ENCODE data around the gene NT5M.

DNA sequence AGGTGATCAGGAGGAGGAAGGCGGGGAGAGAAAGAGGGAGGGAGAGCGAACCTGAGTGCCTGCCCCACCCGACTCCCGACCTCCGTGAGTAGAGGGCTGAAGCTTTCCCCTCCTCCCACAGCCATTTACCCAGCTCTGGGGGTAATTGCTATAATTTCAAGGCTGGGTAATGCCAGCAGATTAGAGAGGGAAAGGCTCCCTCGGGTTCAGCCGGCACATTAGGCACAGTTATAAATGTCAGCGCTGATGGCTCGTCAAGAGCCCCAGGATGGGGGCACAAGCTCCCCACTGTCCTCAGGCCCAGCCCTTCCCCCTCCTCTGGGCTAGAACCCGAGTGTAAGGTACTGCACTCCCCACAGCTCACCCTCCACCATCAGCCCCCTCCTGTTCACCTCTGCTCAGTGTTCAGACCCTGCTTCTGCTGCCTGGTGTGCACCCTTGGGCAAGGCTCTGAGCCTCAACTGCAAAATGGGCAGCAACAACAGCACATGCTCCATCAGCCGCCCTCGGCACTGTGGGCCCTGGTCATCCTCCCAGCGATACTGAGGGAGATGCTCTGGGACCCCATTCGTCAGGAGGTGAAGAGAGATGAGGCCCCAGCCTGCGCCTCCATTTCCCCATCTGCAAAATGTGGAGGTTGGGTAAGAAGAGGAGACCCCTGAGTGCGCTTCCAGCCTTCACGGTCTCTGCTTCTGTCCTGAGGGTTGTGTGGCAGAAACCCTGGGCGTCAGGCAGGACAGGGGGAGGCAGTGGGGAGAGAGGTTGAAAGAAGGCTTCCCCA is 77.2 kb downstream of the NT5M start:
- TF ChIP-seq, protein P1, sequence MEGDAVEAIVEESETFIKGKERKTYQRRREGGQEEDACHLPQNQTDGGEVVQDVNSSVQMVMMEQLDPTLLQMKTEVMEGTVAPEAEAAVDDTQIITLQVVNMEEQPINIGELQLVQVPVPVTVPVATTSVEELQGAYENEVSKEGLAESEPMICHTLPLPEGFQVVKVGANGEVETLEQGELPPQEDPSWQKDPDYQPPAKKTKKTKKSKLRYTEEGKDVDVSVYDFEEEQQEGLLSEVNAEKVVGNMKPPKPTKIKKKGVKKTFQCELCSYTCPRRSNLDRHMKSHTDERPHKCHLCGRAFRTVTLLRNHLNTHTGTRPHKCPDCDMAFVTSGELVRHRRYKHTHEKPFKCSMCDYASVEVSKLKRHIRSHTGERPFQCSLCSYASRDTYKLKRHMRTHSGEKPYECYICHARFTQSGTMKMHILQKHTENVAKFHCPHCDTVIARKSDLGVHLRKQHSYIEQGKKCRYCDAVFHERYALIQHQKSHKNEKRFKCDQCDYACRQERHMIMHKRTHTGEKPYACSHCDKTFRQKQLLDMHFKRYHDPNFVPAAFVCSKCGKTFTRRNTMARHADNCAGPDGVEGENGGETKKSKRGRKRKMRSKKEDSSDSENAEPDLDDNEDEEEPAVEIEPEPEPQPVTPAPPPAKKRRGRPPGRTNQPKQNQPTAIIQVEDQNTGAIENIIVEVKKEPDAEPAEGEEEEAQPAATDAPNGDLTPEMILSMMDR (IDR thresholded peaks at IDR 0.05), result no peak
- no peak for TF ChIP-seq POLR2A (IDR thresholded peaks at IDR 0.05)
